Neuronal stem cell (in vitro differentiated cells): ENCODE results near the gene KIFAP3. TPM values are rescaled to one million over a fixed set of nuclear protein-coding genes. Genes with fewer than 3 reads are reported as not detected.
"Not testable (repeated sequence)": the region's sequence is repeated elsewhere in the genome, so short reads cannot be mapped to it uniquely, and the experiment has no call there.

Source experiments
- DNase-seq: peaks from one replicate; pipeline ENCODE4 v3.0.0-alpha.2; 2013; ENCODE audit warnings: low spot score
- H2AFZ ChIP-seq: one replicate; pipeline ENCODE4 v1.6.1; 2013; ENCODE audit warnings: mild to moderate bottlenecking, low read length, inconsistent platforms
- H2AK5ac ChIP-seq: 2 replicates; pipeline ENCODE4 v1.6.1; 2013; ENCODE audit warnings: low read depth, mild to moderate bottlenecking, inconsistent platforms, low read length, moderate library complexity, mixed read lengths
- H2BK120ac ChIP-seq: 2 replicates; pipeline ENCODE4 v1.6.1; 2013; ENCODE audit warnings: low read depth, mild to moderate bottlenecking, inconsistent platforms, low read length, moderate library complexity, mixed read lengths
- H2BK12ac ChIP-seq: one replicate; pipeline ENCODE4 v1.6.1; 2013; ENCODE audit warnings: low read length, inconsistent platforms
- H2BK15ac ChIP-seq: 2 replicates; pipeline ENCODE4 v1.6.1; 2013; ENCODE audit warnings: mild to moderate bottlenecking, low read length, inconsistent platforms, mixed read lengths
- H2BK5ac ChIP-seq: one replicate; pipeline ENCODE4 v1.6.1; 2013; ENCODE audit warnings: inconsistent platforms, mild to moderate bottlenecking, low read length, moderate library complexity
- H3K14ac ChIP-seq: one replicate; pipeline ENCODE4 v1.6.1; 2013; ENCODE audit warnings: low read length, inconsistent platforms
- H3K18ac ChIP-seq: 2 replicates; pipeline ENCODE4 v1.6.1; 2013; ENCODE audit warnings: low read length, inconsistent platforms
- H3K23ac ChIP-seq: 2 replicates; pipeline ENCODE4 v1.6.1; 2013; ENCODE audit warnings: low read depth, mild to moderate bottlenecking, mixed read lengths, low read length, inconsistent platforms; ENCODE audit not compliant: poor library complexity
- H3K27ac ChIP-seq: replicated peaks from 3 replicates; pipeline ENCODE4 v1.5.1; 2013; ENCODE audit warnings: low read length, inconsistent platforms
- H3K27me3 ChIP-seq, 3 experiments: 2 replicates each; pipeline ENCODE4 v1.6.1; 2013; ENCODE audit warnings: low read length in 3 of 3, mild to moderate bottlenecking in 2 of 3, inconsistent platforms in 1 of 3, low read depth in 1 of 3, mixed read lengths in 1 of 3, moderate library complexity in 1 of 3; ENCODE audit not compliant: control insufficient read depth in 3 of 3, insufficient read depth in 3 of 3
- H3K36me3 ChIP-seq, 2 donors: replicated peaks in 1 of 2; 2 replicates each; pipeline ENCODE4 v1.6.1; 2013; ENCODE audit warnings: low read length in 2 of 2; ENCODE audit not compliant: control insufficient read depth in 2 of 2, insufficient read depth in 2 of 2
- H3K4ac ChIP-seq: 2 replicates; pipeline ENCODE4 v1.6.1; 2013; ENCODE audit warnings: inconsistent platforms, mild to moderate bottlenecking, low read length, moderate library complexity
- H3K4me1 ChIP-seq, 2 donors: 1 replicate in 1 of 2; 2 replicates in 1 of 2; pipeline ENCODE4 v1.6.1; 2013; ENCODE audit warnings: low read length in 2 of 2, low read depth in 1 of 2; ENCODE audit not compliant: control insufficient read depth in 2 of 2, insufficient read depth in 1 of 2
- H3K4me2 ChIP-seq: one replicate; pipeline ENCODE4 v1.6.1; 2013; ENCODE audit warnings: mild to moderate bottlenecking, low read length, inconsistent platforms; ENCODE audit not compliant: insufficient read depth, poor library complexity, severe bottlenecking
- H3K4me3 ChIP-seq, 2 donors: 2 replicates each; pipeline ENCODE4 v1.5.1; 2013; ENCODE audit warnings: low read length in 2 of 2, mild to moderate bottlenecking in 2 of 2, inconsistent platforms in 1 of 2, moderate library complexity in 1 of 2
- H3K79me1 ChIP-seq: one replicate; pipeline ENCODE4 v1.6.1; 2013; ENCODE audit warnings: low read depth, mild to moderate bottlenecking, inconsistent platforms, low read length, moderate library complexity
- H3K9ac ChIP-seq: one replicate; pipeline ENCODE4 v1.6.1; 2013; ENCODE audit warnings: mild to moderate bottlenecking, low read depth, low read length, inconsistent platforms; ENCODE audit not compliant: poor library complexity
- H3K9me3 ChIP-seq, 2 donors: replicated peaks in 1 of 2; 2 replicates each; pipeline versions ENCODE3 to v1.6.1; 2013; ENCODE audit warnings: low read length in 2 of 2, mild to moderate bottlenecking in 2 of 2, inconsistent platforms in 1 of 2, low read depth in 1 of 2, mixed read lengths in 1 of 2, moderate library complexity in 1 of 2; ENCODE audit not compliant: control insufficient read depth in 2 of 2, insufficient read depth in 1 of 2
- H4K8ac ChIP-seq: one replicate; pipeline ENCODE4 v1.6.1; 2013; ENCODE audit warnings: low read depth, mild to moderate bottlenecking, inconsistent platforms, low read length, moderate library complexity
- H4K91ac ChIP-seq: one replicate; pipeline ENCODE4 v1.6.1; 2013; ENCODE audit warnings: low read length, low read depth, mild to moderate bottlenecking, inconsistent platforms; ENCODE audit not compliant: poor library complexity
- WGBS, 2 donors: extraction: QIAGEN DNeasy Blood & Tissue Kit; methylation state at CpG; one replicate each; pipeline ENCODE4 v1.1.7; 2013; ENCODE audit warnings: missing lambda C conversion rate in 2 of 2, mixed read lengths in 1 of 2; ENCODE audit not compliant: insufficient read length in 2 of 2, insufficient replicate concordance in 1 of 2; ENCODE audit errors: extremely low coverage in 2 of 2; 5-methylcytosine and 5-hydroxymethylcytosine counted together
- polyA plus RNA-seq, 2 experiments: library from polyadenylated mRNA; stranded (reverse); fragments of 200-250 nt; gene quantifications; one replicate each; pipeline ENCODE4 v1.2.3, GENCODE V29; 2013

Gene KIFAP3
- polyA plus RNA-seq (2013, experiment 1 of 2), result 7.2 TPM
- 7.7 TPM for polyA plus RNA-seq (2013, experiment 2 of 2)

DNA sequence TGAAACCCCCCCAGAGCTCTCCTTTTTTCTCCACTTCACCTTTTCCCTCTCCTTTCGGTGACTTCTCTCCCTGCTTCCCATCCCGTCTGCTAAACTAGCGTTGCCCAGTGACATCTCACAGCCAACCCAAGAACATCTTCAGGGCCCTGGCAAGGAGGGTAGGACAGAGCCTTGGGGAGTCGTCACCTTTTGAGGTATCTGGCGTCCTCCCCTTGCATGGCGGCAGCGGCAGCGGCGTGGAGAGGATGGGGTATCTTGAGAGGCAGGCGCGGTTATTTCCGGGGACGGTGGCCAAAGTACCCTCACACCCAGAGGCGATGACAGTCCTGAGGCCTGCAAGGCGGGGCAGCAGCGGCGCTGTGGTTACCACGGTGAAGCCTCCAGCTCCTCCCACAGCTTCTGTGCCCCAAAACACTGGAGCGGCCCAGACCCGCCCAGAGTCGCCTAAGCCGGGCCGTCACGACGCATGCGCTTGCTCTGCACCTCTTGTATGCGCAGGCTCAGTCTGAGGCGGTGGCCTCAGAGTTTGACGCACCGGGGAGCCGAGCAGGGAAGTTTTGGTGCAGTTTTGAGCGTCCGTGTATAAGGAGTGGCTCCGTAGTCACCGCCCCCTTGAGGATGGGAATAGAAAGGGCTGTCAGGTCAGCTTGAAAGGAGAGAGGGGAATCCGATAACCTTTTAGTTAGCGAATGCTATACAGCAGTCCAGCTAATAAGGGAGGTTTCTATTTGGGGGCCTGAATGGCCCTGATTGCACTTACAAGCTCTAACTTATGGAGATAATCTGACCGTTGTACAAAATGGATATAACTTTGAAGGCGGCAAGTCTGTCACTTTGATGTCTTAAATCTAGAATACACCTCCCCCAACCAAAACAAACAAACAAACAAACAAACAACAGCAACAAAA is at the start of gene KIFAP3:
Gene KIFAP3, minus strand, starts transcription at position 446 of the 908 bp plus-strand sequence. Its CDS starts 228 bp downstream, at position 218.
- no peaks in the 10 kb centered on the region for H3K27me3 ChIP-seq
- no CpG with 5 or more reads among the region's 39 CpGs for WGBS, 2 donors

DNA sequence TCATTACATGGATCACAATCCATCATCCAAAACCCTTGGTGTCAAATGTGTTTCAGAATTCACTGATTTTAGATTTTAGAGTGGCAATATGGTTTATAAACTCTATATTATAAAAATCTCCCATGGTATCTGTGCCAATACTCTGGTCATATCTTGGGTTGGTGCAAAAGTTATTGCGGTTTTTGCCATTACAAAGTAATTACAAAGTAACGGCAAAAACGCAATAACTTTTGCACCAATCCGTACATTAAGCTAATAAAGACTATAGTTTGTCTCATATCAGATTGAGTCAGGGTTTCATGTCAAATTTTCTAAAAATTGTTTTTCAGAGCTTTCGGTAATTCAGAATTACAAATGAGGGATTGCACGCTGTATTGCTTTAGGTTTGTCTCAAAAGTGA is 47.9 kb upstream of the KIFAP3 start:
- no peak overlapping the region for H2BK12ac ChIP-seq
- no peaks in the 10 kb centered on the region for H3K27me3 ChIP-seq
- no peak overlapping the region for H3K27ac ChIP-seq
- H3K4me2 ChIP-seq, result no peak overlapping the region
- no peaks in the 10 kb centered on the region for H3K79me1 ChIP-seq
- no peak overlapping the region for H3K4ac ChIP-seq
- H3K4me3 ChIP-seq, result no peak overlapping the region
- no peak overlapping the region for H2BK5ac ChIP-seq
- no peak overlapping the region for H3K9ac ChIP-seq
- no peaks in the 10 kb centered on the region for H3K9me3 ChIP-seq
- DNase-seq, result no peak
- no CpG with 5 or more reads among the region's 6 CpGs for WGBS, 2 donors
- H3K18ac ChIP-seq, result no peak overlapping the region
- H2AK5ac ChIP-seq, result no peak overlapping the region
- peaks cover 0 to 3% of the 10 kb centered on the region in 2 donors for H3K4me1 ChIP-seq
- no peak overlapping the region for H2AFZ ChIP-seq
- no peak overlapping the region for H2BK120ac ChIP-seq
- H2BK15ac ChIP-seq, result no peak overlapping the region
- no peak overlapping the region for H4K91ac ChIP-seq
- H3K36me3 ChIP-seq, result no peaks in the 10 kb centered on the region
- no peak overlapping the region for H4K8ac ChIP-seq
- no peak overlapping the region for H3K14ac ChIP-seq
- H3K23ac ChIP-seq, result no peak overlapping the region

More for the DNA sequence above, at the start of gene KIFAP3:
- Histone ChIP-seq H3K18ac (peak within 1 kb of the TSS; percentile 85), H3K36me3 (no peaks in the 10 kb centered on the region), H3K79me1 (no peaks in the 10 kb centered on the region), H2BK5ac (no peak within 1 kb of the TSS), H3K14ac (peak within 1 kb of the TSS; percentile 76), H3K23ac (peak within 1 kb of the TSS; percentile 92), H2BK120ac (no peak within 1 kb of the TSS), H3K4me3 (peak within 1 kb of the TSS; percentile 67 to 88), H3K4ac (no peak within 1 kb of the TSS), H4K8ac (no peak within 1 kb of the TSS), H3K9ac (peak within 1 kb of the TSS; percentile 74), H3K9me3 (no peaks in the 10 kb centered on the region), H3K4me1 (peaks cover 2 to 5% of the 10 kb centered on the region in 2 donors), H2BK12ac (peak within 1 kb of the TSS; percentile 42), H2AFZ (peak within 1 kb of the TSS; percentile 97), H4K91ac (no peak within 1 kb of the TSS), H3K27ac (no peak within 1 kb of the TSS), H3K4me2 (peak within 1 kb of the TSS; percentile 85), H2BK15ac (no peak within 1 kb of the TSS), H2AK5ac (no peak within 1 kb of the TSS)
- DNase-seq, result peak; percentile 96

DNA sequence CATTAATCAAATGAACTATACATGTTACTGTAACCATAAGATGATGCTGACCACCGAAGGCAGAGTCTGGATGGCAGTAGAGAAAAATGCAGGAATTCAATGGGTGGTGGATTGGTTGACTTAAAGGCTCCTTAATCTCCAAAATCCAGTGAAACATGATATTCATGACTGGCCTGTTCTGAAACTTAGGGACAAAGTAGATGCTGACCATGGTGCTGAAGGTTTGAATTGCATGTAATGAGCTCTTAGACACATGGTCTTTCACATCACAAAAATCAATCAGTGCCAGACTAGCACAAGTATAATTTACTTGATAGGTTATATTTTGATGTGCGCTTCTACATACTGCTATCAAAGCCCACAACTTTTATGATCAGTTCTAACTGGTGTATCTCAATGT is 40.4 kb upstream of the KIFAP3 start:
- H2BK12ac ChIP-seq, result no peak overlapping the region
- H3K9me3 ChIP-seq, result no peaks in the 10 kb centered on the region
- no peak overlapping the region for H2BK120ac ChIP-seq
- H4K8ac ChIP-seq, result no peak overlapping the region
- no peak overlapping the region for H3K27ac ChIP-seq
- no peak overlapping the region for H2AK5ac ChIP-seq
- H3K14ac ChIP-seq, result no peak overlapping the region
- no peak overlapping the region for H3K4me3 ChIP-seq
- no CpG with 5 or more reads among the region's 2 CpGs for whole genome bisulfite sequencing, 2 donors
- H3K9ac ChIP-seq, result no peak overlapping the region
- H4K91ac ChIP-seq, result no peak overlapping the region
- H3K79me1 ChIP-seq, result no peaks in the 10 kb centered on the region
- no peak overlapping the region for H3K4ac ChIP-seq
- H3K4me2 ChIP-seq, result no peak overlapping the region
- H2BK15ac ChIP-seq, result no peak overlapping the region
- no peak overlapping the region for H2BK5ac ChIP-seq
- H3K27me3 ChIP-seq, result no peaks in the 10 kb centered on the region
- DNase-seq, result no peak
- no peak overlapping the region for H3K18ac ChIP-seq
- H3K23ac ChIP-seq, result no peak overlapping the region
- H3K36me3 ChIP-seq, result no peaks in the 10 kb centered on the region
- no peak overlapping the region for H2AFZ ChIP-seq
- no peaks in the 10 kb centered on the region for H3K4me1 ChIP-seq

DNA sequence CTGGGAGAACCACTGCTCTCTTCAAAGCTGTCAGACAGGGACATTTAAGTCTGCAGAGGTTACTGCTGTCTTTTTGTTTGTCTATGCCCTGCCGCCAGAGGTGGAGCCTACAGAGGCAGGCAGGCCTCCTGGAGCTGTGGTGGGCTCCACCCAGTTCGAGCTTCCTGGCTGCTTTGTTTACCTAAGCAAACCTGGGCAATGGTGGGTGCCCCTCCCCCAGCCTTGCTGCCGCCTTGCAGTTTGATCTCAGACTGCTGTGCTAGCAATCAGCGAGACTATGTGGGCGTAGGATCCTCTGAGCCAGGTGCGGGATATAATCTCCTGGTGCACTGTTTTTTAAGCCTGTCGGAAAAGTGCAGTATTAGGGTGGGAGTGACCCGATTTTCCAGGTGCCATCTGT is 38.6 kb upstream of the KIFAP3 start:
- WGBS, 2 donors, result no CpG with 5 or more reads among the region's 8 CpGs

More for the DNA sequence above, 38.6 kb upstream of the KIFAP3 start:
- not testable (repeated sequence) for H3K27me3 ChIP-seq, H3K27ac ChIP-seq, H2BK15ac ChIP-seq, H3K4ac ChIP-seq, H3K9ac ChIP-seq, H3K36me3 ChIP-seq, H4K8ac ChIP-seq, H2BK5ac ChIP-seq, H3K9me3 ChIP-seq, H3K23ac ChIP-seq, H2AK5ac ChIP-seq, DNase-seq, H4K91ac ChIP-seq, H2AFZ ChIP-seq, H3K4me1 ChIP-seq, H3K14ac ChIP-seq, H3K79me1 ChIP-seq, H3K4me3 ChIP-seq, H3K4me2 ChIP-seq, H3K18ac ChIP-seq, H2BK120ac ChIP-seq, H2BK12ac ChIP-seq
